Dermis blood vessel endothelial cell (primary cell): ENCODE data around the gene GALK1. TPM values are rescaled to one million over a fixed set of nuclear protein-coding genes. Genes with fewer than 3 reads are reported as not detected.
A peak's percentile ranks its signal among the peaks of the same experiment; 100 is the strongest.

Experiments used
- DNase-seq: peaks from one replicate; pipeline ENCODE4 v3.0.0; 2010
- total RNA-seq: library from RNA; depleted of rRNA; stranded (reverse); fragments of >200 nt; gene quantifications from 2 replicates; pipeline ENCODE4 v1.2.3, GENCODE V29; 2014

Gene GALK1
- total RNA-seq, 1 donor from 2014 or later: 66.0 TPM

DNA sequence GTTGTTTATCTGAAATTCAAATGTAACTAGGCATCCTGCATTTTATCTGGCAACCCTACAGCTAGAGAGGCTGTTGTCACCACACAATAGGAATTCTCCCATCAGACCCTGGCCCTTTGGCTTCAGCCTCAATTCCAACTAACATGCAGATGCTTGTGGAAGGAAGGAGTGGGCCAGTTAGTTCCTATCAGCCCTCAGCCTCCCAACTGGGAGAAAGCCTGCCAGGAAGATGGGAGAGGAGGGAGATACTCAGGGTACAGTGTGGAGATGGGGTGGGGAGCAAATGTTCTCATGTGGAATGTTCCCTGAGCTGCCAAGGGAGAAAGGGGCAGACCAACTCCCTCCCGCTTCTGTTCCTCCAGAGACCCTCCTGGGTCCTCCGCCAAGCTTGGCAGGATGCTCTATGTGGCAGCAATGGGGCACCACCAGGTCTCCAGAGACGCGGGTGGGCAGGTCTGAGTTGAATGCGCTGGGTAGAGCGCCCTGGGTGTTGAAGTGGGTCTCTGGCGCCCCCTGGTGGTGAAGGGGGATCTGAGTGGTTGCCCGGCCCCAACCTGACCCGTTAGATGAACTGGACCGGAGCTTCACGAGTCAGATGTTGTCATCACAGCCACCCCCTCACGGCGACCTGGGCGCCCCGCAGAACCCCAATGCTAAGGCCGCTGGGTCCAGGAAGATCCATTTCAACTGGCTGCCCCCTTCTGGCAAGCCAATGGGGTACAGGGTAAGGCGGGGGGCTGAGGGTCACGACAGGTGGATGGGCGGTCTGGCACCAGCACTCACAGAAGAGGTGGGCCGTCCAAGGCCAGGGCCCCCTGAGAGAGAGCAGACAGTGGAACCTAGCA lies 15.2 kb downstream of the GALK1 start:
- peak; percentile 86 for DNase-seq

DNA sequence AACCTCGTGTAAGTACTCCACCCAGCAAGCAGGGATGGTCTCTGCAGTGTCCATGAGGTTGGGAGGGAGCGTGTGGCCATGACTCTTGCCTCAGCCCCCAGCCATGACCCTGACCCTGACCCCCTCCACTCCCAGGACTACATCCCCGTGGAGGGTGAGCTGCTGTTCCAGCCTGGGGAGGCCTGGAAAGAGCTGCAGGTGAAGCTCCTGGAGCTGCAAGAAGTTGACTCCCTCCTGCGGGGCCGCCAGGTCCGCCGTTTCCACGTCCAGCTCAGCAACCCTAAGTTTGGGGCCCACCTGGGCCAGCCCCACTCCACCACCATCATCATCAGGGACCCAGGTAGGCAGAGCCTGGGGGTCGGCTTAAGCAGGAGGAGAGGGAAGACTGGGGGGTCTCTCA lies 16.3 kb downstream of the GALK1 start:
- no peak for DNase-seq

DNA sequence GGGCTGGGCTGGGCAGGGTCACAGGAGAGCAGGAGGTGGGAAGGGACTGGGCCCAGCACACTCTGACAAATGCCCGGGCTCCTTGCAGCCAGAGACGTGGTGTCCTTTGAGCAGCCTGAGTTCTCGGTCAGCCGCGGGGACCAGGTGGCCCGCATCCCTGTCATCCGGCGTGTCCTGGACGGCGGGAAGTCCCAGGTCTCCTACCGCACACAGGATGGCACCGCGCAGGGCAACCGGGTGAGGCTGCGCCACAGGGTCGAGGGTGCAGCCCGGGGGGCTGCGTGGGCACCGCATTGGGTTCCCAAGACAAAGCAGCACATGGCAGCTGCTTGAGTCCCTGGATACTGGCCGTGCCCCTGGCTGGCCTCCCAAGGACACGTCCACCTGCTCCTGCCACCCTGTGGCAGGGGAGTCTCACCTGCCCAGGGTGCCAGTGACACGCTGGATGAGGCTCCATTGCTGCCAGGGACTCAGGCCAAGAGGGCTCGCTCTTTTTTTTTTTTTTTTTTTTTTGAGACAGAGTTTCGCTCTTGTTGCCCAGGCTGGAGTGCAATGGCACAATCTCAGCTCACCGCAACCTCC lies 21.3 kb downstream of the GALK1 start:
- DNase-seq: no peak

DNA sequence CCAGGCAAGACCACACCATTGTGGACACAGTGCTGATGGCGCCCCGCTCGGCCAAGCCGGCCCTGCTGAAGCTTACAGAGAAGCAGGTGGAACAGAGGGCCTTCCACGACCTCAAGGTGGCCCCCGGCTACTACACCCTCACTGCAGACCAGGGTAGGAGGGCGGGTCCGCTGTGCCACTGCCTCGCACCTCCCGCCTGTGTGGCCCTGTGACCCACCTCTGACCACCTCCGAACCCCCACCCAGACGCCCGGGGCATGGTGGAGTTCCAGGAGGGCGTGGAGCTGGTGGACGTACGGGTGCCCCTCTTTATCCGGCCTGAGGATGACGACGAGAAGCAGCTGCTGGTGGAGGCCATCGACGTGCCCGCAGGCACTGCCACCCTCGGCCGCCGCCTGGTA lies 22.7 kb downstream of the GALK1 start:
- no peak for DNase-seq

DNA sequence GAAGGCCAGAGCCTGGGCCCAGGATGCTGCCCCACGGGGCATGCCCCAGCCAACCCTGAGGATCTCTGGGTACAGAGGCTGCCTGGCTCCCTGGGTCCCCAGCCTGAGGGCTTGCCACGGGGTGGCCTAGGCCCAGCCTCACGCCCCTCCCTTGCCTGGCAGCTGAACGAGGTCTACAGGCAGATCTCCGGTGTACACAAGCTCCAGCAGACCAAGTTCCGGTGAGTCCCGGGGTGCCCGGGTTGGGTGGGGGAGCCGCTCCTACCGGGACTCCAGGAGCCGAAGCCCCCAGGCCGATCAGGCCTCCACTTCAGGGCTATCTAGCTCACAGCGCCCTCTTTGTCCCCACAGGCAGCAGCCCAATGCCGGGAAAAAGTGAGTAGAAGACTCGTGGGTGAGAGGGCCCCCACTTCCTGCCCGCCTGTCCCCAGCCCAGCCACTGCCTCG lies 24.3 kb downstream of the GALK1 start:
- DNase-seq: no peak

DNA sequence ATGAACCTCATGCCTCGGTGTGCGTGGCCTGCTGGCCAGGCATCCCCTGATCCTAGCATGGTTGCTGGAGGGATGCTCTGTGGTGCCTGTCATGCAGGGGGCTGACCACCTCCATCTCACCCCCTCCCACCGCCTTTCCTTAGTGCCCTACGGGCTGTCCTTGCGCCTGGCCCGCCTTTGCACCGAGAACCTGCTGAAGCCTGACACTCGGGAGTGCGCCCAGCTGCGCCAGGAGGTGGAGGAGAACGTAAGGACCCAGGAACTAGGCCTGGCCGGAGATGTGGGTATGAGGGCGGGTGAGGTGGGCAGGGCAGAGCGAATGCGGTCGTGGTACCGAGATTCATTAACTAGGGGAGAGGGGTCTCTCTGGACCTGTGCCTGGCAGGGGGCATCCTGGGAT lies 24.8 kb downstream of the GALK1 start:
- DNase-seq: no peak

DNA sequence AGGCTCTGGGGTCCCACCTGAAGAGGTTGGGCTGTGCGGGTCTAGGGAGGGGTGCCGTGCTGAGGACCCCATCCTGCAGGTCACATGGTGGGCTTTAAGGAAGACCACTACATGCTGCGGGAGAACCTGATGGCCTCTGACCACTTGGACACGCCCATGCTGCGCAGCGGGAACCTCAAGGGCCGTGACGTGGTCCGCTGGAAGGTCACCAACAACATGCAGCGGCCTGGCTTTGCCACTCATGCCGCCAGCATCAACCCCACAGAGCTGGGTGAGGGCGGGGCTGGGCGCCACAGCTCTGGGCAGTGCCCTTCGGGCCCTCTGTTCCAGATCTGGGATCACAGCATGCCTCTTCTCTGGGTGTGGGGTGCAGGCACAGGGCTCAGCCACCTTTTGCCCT lies 25.2 kb downstream of the GALK1 start:
- no peak for DNase-seq

DNA sequence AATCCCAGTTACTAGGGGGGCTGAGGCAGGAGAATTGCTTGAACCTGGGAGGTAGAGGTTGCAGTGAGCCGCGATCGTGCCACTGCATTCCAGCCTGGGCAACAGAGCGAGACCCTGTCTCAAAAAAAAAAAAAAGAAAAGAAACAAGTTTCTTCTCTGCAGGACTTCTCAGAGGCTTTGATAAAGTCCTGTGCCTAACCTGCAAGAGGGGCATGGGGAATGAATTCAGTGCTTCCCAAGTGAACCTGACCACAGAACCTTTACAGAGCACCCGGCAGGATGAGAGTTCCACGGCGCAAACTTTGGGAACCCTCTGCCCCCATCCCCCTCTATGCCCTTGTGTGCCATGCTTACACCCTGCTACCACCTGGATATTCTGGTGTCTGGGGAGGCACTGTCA lies 25.8 kb downstream of the GALK1 start:
- no peak for DNase-seq

DNA sequence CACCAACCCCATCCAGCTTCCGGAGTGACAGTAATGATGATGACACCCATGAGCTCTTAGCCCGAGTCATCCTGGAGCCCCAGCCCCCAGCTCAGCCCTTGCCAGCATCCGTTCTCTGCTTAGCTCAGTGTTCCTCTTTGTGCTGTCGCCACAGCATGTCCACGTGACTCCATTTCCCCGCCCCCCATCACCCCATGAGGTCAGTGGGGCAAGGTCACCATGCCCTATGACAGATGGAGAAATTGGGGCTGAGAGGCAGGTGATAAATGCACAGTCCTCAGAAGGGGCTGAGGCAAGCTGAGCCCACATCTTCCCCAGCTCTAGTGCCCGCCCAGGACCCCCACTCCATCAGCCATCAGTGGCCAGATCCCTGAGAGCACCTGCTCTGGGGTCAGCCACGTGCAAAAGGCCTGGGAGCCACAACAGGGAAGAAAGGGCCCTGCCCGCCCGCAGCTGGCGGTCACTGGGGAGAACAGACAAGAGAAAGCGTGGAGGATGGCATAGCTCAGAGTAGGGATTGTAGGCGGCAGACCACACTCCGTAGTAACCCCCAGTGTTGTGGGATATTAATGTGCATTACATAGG lies 26.7 kb downstream of the GALK1 start:
- no peak for DNase-seq

DNA sequence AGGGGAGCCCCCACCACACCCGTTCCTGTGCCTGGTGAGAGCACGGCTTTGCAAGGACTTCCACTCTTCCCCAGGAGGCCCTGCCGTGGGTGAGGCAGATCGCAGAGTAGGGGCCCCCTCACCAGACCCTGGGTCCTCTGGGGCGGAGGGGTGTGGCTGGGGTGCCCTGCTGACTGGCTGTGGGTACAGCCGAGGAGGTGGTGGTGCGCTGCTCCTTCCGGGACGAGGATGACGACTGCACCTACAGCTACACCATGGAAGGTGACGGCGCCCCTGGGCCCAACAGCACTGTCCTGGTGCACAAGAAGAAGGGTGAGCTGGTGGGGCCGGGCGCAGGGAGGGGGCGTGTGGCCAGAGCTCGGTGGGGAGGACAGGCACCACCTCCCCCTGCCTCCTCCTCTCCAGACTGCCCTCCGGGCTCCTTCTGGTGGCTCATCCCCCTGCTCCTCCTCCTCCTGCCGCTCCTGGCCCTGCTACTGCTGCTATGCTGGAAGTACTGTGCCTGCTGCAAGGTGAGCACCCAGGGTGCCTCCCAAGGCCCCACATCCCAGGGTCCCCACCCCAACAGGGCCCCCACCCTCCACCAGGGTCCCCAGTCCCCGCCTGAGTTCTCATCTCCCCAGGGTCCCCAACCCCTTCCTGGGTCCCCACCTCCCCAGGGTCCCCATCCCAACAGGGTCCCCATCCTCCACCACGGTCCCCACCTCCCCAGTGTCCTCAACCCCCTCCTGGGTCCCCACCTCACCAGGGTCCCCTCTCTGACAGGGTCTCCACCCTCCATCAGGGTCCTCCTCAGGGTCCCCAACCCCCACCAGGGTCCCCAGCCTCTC lies 27.6 kb downstream of the GALK1 start:
- DNase-seq: no peak

DNA sequence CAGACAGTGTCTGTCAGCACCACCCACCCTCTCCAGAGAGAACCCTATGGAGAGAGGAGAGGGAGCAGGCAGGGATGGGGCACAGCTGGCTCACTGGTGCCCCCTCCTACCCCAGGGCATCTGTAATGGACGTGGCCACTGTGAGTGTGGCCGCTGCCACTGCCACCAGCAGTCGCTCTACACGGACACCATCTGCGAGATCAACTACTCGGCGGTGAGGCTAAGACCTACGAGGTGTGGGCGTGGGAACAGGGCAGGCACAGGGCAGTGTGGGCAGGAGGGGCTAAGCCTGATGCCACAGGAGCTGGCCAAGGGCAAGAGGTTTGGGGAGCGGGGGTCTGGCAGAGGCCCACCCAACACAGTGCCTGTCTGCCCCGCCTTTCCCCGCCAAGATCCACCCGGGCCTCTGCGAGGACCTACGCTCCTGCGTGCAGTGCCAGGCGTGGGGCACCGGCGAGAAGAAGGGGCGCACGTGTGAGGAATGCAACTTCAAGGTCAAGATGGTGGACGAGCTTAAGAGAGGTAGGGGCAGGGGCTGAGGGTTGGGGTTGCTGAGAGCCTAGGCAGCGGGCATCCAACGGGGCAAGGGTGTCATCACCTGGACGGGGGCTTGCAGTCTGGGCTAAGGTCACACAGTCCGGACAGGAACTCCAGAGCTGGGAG lies 28.7 kb downstream of the GALK1 start:
- DNase-seq: no peak

DNA sequence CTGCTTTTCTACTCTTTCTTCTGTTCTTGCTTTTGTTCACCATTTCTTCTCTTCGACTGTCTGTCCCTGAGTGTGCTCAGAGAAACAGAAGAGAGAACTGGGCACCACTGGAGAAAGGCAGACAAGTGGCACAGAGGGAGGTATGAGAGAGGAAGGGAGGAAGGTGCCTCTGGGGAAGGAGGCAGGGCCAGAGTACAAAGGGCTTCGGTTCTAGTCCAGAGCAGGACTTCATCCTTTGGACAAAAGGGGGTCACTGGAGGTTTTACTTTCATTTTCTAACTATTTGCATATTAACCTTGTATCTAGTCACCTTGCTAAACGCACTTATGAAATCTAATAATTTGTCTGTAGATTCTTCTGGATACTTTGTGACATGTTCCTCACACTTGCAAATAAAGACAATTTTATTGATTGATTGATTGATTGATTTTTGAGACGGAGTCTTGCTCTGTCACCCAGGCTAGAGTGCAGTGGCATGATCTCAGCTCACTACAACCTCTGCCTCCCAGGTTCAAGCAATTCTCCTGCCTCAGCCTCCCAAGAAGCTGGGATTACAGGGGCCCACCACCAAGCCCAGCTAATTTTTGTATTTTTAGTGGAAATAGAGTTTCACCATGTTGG lies 30.2 kb downstream of the GALK1 start:
- DNase-seq: no peak

DNA sequence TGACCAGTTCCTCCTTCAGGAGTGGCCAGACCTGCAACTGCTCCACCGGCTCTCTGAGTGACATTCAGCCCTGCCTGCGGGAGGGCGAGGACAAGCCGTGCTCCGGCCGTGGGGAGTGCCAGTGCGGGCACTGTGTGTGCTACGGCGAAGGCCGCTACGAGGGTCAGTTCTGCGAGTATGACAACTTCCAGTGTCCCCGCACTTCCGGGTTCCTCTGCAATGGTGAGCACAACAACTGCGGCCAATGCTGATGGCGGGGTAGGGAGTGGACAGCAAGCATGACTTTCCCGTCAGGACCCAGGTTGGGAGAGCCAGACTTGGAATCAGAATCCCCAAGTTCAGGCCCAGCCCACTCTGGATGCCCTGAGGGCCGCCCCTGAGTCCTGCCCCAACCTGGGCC lies 31.5 kb downstream of the GALK1 start:
- DNase-seq: no peak

DNA sequence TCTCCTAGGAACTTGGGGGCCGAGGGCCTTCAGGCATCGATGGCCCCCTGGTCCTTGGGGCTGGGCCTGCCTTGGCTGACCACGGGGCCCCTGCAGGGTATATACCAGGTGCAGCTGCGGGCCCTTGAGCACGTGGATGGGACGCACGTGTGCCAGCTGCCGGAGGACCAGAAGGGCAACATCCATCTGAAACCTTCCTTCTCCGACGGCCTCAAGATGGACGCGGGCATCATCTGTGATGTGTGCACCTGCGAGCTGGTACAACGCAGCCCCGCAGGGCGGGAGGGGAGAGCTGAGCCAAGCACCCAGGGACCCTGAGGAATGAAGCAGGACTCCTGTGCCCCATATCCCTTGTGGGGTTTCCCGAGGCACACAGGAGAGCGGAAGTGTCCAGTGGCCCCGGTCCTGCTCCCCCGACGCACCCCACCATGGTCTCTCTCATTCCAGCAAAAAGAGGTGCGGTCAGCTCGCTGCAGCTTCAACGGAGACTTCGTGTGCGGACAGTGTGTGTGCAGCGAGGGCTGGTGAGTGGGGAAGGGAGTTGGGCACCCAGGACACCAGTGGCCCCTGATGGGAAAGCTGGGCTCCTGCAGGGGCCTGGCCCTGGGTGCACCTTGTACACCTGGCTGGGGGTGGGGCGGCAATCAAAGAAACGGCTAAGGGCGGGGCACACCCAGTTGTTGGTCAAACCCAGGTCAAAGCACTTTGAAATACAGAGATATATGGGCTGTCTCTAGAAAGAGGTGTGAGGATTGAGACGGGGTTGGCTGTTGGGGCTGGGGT lies 33.1 kb downstream of the GALK1 start:
- no peak for DNase-seq

DNA sequence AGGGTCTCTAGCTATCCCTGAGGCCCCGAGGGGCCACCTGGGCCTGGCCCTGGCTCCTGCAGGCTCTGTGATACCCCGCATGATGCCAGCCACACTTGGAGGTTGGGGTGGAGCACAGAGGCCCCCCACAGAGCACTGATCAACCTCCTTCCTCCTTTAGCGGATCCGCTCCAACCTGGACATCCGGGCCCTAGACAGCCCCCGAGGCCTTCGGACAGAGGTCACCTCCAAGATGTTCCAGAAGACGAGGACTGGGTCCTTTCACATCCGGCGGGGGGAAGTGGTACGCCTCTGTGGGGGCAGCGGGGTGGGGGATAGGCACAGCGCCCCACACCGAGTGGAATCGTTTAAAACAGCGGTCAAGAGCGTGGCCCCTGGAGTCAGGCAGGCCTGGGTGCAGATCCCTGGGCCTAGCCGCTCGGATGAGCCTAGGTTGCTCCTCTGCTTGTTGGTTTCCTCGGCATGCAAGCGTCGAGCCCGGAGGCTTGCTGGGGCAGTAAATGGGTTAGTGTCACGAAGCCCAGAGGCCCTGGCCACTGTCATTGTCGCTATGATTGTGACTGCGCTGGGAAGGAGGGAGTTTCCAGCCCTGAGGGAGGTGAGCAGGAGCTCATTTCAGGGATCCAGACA lies 33.8 kb downstream of the GALK1 start:
- no peak for DNase-seq

DNA sequence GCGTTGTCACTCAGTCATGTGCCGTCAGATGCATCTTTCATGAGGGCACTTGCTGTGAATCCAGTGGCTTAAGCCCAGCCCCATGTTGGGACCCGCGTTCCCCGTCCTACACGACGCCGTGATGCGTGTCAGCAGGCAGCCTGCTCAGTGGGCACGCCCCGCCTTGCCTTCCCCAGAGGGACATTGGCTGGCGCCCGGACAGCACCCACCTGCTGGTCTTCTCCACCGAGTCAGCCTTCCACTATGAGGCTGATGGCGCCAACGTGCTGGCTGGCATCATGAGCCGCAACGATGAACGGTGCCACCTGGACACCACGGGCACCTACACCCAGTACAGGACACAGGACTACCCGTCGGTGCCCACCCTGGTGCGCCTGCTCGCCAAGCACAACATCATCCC lies 34.9 kb downstream of the GALK1 start:
- DNase-seq: no peak

DNA sequence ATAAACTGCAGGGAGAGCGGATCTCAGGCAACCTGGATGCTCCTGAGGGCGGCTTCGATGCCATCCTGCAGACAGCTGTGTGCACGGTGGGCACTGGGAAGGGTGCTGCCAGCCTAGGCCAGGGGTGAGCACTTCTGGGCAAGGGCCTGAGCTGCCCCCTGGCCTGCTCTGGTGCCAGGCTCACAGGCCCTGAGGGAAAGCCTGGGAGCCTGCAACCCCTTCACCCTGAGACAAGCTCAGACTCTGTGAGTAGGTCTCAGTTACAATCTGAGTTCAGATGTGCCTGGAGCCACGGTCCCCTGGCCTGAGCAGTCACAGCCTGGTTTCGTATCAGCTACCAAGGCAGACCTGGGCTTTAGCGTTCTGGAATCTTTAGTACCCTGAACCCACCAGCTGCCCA lies 35.6 kb downstream of the GALK1 start:
- DNase-seq: no peak

DNA sequence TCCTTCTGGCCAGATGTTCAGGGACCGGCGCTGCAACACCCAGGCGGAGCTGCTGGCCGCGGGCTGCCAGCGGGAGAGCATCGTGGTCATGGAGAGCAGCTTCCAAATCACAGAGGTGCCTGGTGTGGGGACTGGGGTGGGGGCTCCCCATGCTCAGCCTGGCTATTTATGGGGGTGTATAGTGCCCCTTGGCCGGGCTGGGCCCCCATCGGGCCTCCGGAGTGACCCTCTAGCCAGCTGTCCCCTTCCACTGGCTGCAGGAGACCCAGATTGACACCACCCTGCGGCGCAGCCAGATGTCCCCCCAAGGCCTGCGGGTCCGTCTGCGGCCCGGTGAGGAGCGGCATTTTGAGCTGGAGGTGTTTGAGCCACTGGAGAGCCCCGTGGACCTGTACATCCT lies 37.6 kb downstream of the GALK1 start:
- no peak for DNase-seq

DNA sequence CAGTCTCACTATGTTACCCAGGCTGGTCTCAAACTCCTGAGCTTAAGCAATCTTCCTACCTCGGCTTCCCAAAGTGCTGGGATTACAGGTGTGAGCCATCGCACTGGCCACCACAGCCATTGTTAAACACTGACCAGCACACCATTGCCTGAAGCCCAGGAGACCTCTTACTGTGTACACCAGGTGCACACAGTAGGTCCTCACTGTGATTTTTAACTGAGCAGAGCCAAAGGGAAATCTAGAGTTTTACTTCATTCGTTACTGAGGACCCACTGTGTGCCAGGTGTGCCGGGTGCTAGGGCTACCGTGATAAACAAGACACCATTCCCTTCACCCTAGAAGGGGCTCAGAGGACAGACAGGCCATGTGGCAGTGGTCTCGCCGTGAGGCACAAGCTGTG lies 39.5 kb downstream of the GALK1 start:
- DNase-seq: no peak
